Measurements from ENCODE around the gene DYNLT2B. TPM values are rescaled to one million over a fixed set of nuclear protein-coding genes. Genes with fewer than 3 reads are reported as not detected.
A peak's percentile ranks its signal among the peaks of the same experiment; 100 is the strongest.
"Not testable (repeated sequence)": the region's sequence is repeated elsewhere in the genome, so short reads cannot be mapped to it uniquely, and the experiment has no call there.

Gene DYNLT2B
- total RNA-seq, 8 experiments from 2014 or later, result 9.7 to 64.9 (median 49.2) TPM

DNA sequence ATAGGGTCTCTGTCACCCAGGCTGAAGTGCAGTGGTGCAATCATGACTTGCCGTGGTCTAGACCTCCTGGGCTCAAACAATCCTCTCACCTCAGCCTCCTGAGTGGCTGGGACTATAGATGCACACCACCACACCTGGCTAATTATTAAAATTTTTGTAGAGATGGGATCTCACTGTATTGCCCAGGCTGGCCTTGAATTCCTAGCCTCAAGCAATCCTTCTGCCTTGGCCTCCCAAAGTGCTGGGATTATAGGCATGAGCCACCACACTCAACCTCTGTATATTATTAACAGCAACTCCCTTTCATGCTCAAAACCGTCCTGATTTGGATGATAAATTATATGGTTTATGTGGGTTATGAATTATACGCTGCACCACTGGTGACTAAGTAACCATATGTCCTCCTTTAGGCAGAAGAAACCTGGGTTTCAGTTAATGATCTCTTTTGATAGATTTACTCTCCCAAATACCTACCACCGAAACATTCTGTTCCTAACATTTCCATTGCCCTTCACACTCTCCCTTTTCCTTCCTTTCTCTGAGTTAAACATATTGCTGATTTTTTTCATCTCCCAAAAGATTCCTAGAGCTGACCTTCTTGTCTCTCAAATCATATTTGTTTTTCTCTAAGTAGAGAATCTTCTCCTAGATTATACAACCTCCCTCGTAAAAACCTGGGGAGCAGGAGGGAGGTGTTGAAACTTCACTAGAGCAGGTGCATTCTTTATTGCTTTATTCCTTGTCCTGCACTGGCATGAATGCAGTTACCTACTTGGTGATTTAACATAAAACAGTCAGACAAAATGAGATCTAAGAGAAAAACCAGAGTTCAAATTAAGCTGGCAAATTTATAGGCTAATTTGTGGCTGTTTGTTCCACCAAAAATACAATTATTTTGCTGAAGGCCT lies 63.4 kb downstream of the DYNLT2B start:
- H3K4me3 ChIP-seq, result no peak overlapping the region
- H3K4me1 ChIP-seq (replicated peaks in 1 of 2), result no peaks in the 10 kb centered on the region
- no peak for ATAC-seq (replicated peaks in 6 of 8)
- no peak overlapping the region for H3K27ac ChIP-seq
- WGBS, 10 experiments, result 60 to 100% (median 79%) methylated on average over 2 to 5 of the region's 5 CpGs; no CpG with 5 or more reads in 1 of the 10 experiments
- in situ Hi-C loops (cut with MboI; ENCODE audit: low pct_unique_long_range_greater_than_20kb in 2 of 9, low sequenced_read_pairs in 9 of 9, unreplicated experiment in 9 of 9), result loop anchor here in 2 of 9 experiments (25.0 kb wide), 2 partner anchors 183 to 258 kb away; partner anchors contain the start of genes RNF168 (in 1 of the 2), SMCO1 (in 1 of the 2) and UBXN7 (in 1 of the 2)

DNA sequence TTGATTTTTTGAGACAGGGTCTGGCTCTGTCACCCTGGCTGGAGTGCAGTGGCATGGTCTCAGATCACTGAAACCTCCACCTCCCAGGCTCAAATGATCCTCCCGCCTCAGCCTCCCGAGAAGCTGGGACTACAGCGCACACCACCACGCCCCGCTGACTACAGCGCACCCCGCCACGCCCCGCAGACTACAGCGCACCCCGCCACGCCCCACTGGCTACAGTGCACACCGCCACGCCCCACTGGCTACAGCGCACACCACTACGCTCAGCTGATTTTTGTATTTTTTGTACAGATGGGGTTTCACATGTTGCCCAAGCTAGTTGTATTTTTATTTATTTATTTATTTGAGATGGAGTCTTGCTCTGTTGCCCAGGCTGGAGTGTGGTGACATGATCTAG lies 66.1 kb downstream of the DYNLT2B start:
- H3K4me3 ChIP-seq, result no peak overlapping the region
- H3K27ac ChIP-seq, result no peak overlapping the region
- in situ Hi-C loops (cut with MboI; ENCODE audit: low pct_unique_long_range_greater_than_20kb in 2 of 9, low sequenced_read_pairs in 9 of 9, unreplicated experiment in 9 of 9), result loop anchor here in 2 of 9 experiments (25.0 kb wide), 2 partner anchors 185 to 260 kb away; partner anchors contain the start of genes RNF168 (in 1 of the 2), SMCO1 (in 1 of the 2) and UBXN7 (in 1 of the 2)
- WGBS, 10 experiments, result 100% methylated on average over 2 to 4 of the region's 16 CpGs; no CpG with 5 or more reads in 8 of the 10 experiments
- H3K4me1 ChIP-seq (replicated peaks in 1 of 2), result no peaks in the 10 kb centered on the region
- ATAC-seq (replicated peaks in 6 of 8), result no peak

DNA sequence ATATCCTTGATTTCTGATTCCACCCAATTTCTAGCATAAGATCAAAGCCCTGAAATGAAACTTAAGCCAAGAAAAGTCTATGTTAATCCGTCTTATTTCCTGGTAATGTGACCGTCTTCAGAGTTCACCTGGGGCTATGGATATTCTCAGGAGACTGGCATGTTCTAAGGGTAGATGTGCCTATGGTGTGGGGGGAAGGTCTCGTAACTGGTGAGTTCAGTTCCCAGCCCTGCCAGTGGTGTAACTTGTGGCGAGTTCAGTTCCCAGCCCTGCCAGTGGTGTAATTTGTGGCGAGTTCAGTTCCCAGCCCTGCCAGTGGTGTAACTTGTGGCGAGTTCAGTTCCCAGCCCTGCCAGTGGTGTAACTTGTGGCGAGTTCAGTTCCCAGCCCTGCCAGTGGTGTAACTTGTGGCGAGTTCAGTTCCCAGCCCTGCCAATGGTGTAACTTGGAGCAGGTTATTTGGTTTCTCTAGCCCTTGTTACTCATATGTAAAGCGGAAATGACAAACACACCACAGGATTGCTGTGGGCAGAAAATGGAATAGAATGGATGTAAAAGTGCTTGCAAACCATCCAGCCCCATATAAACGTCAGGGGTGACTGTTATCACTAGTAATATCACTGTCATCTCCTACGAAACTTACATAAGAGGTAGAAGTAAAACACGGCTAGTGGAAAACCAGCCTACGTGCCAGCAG lies 71.3 kb downstream of the DYNLT2B start:
- Histone ChIP-seq H3K4me3 (no peak overlapping the region), H3K4me1 (replicated peaks in 1 of 2) (no peaks in the 10 kb centered on the region), H3K27ac (no peak overlapping the region)
- in situ Hi-C loops (cut with MboI; ENCODE audit: low pct_unique_long_range_greater_than_20kb in 2 of 9, low sequenced_read_pairs in 9 of 9, unreplicated experiment in 9 of 9), result no loop called here
- 60 to 97% (median 91%) methylated on average over 1 to 4 of the region's 13 CpGs; no CpG with 5 or more reads in 4 of the 10 experiments for WGBS, 10 experiments
- peak in 1 of 8 experiments; percentile 18 for ATAC-seq (replicated peaks in 6 of 8)

DNA sequence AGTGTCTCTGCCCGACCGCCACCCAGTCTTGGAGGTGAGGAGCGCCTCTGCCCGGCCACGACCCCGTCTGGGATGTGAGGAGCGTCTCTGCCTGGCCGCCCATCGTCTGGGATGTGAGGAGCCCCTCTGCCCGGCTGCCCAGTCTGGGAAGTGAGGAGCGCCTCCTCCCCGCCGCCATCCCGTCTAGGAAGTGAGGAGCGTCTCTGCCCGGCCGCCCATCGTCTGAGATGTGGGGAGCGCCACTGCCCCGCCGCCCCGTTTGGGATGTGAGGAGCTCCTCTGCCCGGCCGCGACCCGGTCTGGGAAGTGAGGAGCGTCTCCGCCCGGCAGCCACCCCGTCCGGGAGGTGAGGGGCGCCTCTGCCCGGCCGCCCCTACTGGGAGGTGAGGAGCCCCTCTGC lies 73.9 kb downstream of the DYNLT2B start:
- no CpG with 5 or more reads among the region's 34 CpGs for whole genome bisulfite sequencing, 10 experiments
- H3K4me1 ChIP-seq (replicated peaks in 1 of 2); ATAC-seq (replicated peaks in 6 of 8); in situ Hi-C loops (cut with MboI; ENCODE audit: low pct_unique_long_range_greater_than_20kb in 2 of 9, low sequenced_read_pairs in 9 of 9, unreplicated experiment in 9 of 9); H3K27ac ChIP-seq; H3K4me3 ChIP-seq: not testable (repeated sequence)

DNA sequence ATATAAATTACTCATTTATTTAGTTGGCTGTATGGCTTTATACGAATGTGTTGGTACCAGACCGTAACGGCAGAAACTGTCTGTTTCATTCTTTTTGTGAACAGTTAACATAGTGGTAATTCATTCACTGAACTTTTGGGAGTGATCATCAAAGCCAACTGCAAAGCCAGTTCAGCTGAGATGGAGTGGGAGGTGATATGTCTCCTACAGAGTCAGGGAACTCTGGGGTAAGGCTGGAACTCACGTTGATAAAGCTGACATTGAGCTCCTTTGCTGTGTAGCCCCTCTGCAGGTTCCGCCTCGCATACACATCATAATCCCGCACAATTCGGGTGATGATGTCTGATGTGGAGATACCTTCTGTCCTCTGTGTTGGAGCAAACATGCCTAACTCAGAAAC lies 76.3 kb downstream of the DYNLT2B start:
- no peak overlapping the region for H3K27ac ChIP-seq
- in situ Hi-C loops (cut with MboI; ENCODE audit: low pct_unique_long_range_greater_than_20kb in 2 of 9, low sequenced_read_pairs in 9 of 9, unreplicated experiment in 9 of 9), result no loop called here
- H3K4me1 ChIP-seq (replicated peaks in 1 of 2), result no peaks in the 10 kb centered on the region
- H3K4me3 ChIP-seq, result no peak overlapping the region
- WGBS, 10 experiments, result 80 to 100% (median 90%) methylated on average over 2 to 8 of the region's 8 CpGs; no CpG with 5 or more reads in 1 of the 10 experiments
- no peak for ATAC-seq (replicated peaks in 6 of 8)

Other genes with a start within 250 kb of the DYNLT2B start
- 100 to 1,000 TPM in 2 of 8 experiments, 10 to 100 TPM in 6; 39.1 to 148 (median 55.7) TPM for gene TFRC, start 236.2 kb downstream of the DYNLT2B start, total RNA-seq
- under 1 TPM in 3 of 8 experiments, not detected in 5; 0.33 to 0.83 (median 0.71) TPM for gene ZDHHC19, start 106.8 kb downstream of the DYNLT2B start, total RNA-seq
- 10 to 100 TPM in 2 of 8 experiments, 1 to 10 TPM in 6; 2.3 to 12.0 (median 5.4) TPM for gene SLC51A, start 101.7 kb downstream of the DYNLT2B start, total RNA-seq
- 10 to 100 TPM; 13.8 to 80.3 (median 32.2) TPM for gene PCYT1A, start 30.5 kb downstream of the DYNLT2B start, total RNA-seq
- 10 to 100 TPM in 1 of 8 experiments, 1 to 10 TPM in 2, under 1 TPM in 4, not detected in 1; 0.28 to 63.7 (median 0.85) TPM for gene TM4SF19, start 20.1 kb upstream of the DYNLT2B start, total RNA-seq
- gene UBXN7, start 114.2 kb upstream of the DYNLT2B start, total RNA-seq, result 10 to 100 TPM; 19.8 to 34.2 (median 25.6) TPM
- 10 to 100 TPM; 10.9 to 23.7 (median 15.3) TPM for gene RNF168, start 185.5 kb upstream of the DYNLT2B start, total RNA-seq
- gene SMCO1, start 197.1 kb upstream of the DYNLT2B start, total RNA-seq, result under 1 TPM in 3 of 8 experiments, not detected in 5; 0.09 to 0.31 (median 0.28) TPM

Measured in motor neuron (in vitro differentiated cells).